PC-9 (cell line): ENCODE data around the gene HIBCH. TPM values are rescaled to one million over a fixed set of nuclear protein-coding genes. Genes with fewer than 3 reads are reported as not detected.
"Not testable (repeated sequence)": the region's sequence is repeated elsewhere in the genome, so short reads cannot be mapped to it uniquely, and the experiment has no call there.

Source experiments
- BruUV-seq: library from RNA; stranded (reverse); fragments of 400-500 nt; replicated peaks from 2 replicates; lab custom pipeline; 2021; lab: Mats Ljungman, UMichigan
- CTCF ChIA-PET: fragments of 300-600 bp; sonication (Branson Sonifier 250); formaldehyde crosslinking; loops from one replicate; lab custom pipeline; 2022; ENCODE audit warnings: antibody characterized with exemption; lab: Charles Lee
- POLR2A ChIA-PET: fragments of 300-600 bp; sonication (Branson Sonifier 250); formaldehyde crosslinking; loops from one replicate; lab custom pipeline; 2022; ENCODE audit warnings: antibody characterized with exemption; ENCODE audit not compliant: unreplicated experiment; lab: Charles Lee
- DNase-seq, 2 experiments: peaks; one replicate each; pipeline versions ENCODE4 v3.0.0 to v3.0.0-alpha.2; 2015 to 2022; ENCODE audit warnings: mixed read lengths in 1 of 2
- H2AFZ ChIP-seq: fragments of 200-600 bp; sonication (generic); 2 replicates; pipeline ENCODE4 v1.8.1; 2017; ENCODE audit warnings: antibody characterized with exemption
- H3F3A ChIP-seq: fragments of 200-600 bp; sonication (generic); 2 replicates; pipeline ENCODE4 v1.8.1; 2017; ENCODE audit warnings: antibody characterized with exemption, mild to moderate bottlenecking, low read depth; ENCODE audit not compliant: insufficient read depth
- H3K27ac ChIP-seq: fragments of 200-600 bp; sonication (generic); 2 replicates; pipeline ENCODE4 v1.6.1; 2016; ENCODE audit warnings: mixed run types
- H3K27me3 ChIP-seq: fragments of 200-600 bp; sonication (generic); 2 replicates; pipeline ENCODE4 v1.6.1; 2016; ENCODE audit warnings: low read depth, mixed run types; ENCODE audit not compliant: insufficient read depth
- H3K36me3 ChIP-seq: fragments of 200-600 bp; sonication (generic); 2 replicates; pipeline ENCODE4 v1.6.1; 2016; ENCODE audit warnings: low read depth, mixed run types
- H3K4me1 ChIP-seq: fragments of 200-600 bp; sonication (generic); replicated peaks from 2 replicates; pipeline ENCODE4 v1.6.1; 2016; ENCODE audit warnings: mixed run types; ENCODE audit not compliant: insufficient read depth
- H3K4me2 ChIP-seq: fragments of 200-600 bp; sonication (generic); 2 replicates; pipeline ENCODE4 v1.6.1; 2017; ENCODE audit warnings: mixed run types
- H3K4me3 ChIP-seq: fragments of 200-600 bp; sonication (generic); 2 replicates; pipeline ENCODE4 v1.6.1; 2016; ENCODE audit warnings: mixed run types
- H3K79me2 ChIP-seq: fragments of 200-600 bp; sonication (generic); 2 replicates; pipeline ENCODE4 v1.6.1; 2017; ENCODE audit warnings: low read depth, mixed run types
- H3K9me2 ChIP-seq: fragments of 200-600 bp; sonication (generic); 2 replicates; pipeline ENCODE4 v1.8.1; 2017; ENCODE audit warnings: mild to moderate bottlenecking; ENCODE audit not compliant: insufficient read depth
- H3K9me3 ChIP-seq: fragments of 200-600 bp; sonication (generic); 2 replicates; pipeline ENCODE4 v1.8.1; 2016; ENCODE audit warnings: low read depth; ENCODE audit not compliant: insufficient read depth
- H4K20me1 ChIP-seq: fragments of 200-600 bp; sonication (generic); 2 replicates; pipeline ENCODE4 v1.8.1; 2017; ENCODE audit not compliant: insufficient read depth
- EZH2 ChIP-seq: fragments of 200-600 bp; sonication (generic); IDR thresholded peaks from 2 replicates; pipeline ENCODE4 v1.8.0; 2017; ENCODE audit warnings: antibody characterized with exemption, low read depth
- intact Hi-C: fragments of 100-400 bp; cut with micrococcal nuclease; formaldehyde crosslinking; loops from one replicate; pipeline ENCODE4 v1.10.0; 2022; ENCODE audit not compliant: unreplicated experiment
- total RNA-seq: library from RNA; stranded (reverse); gene quantifications from 2 replicates; pipeline ENCODE4 v1.2.3, GENCODE V29; 2021
- TF ChIP-seq, protein P1 (sequence below): fragments of 200-600 bp; sonication (generic); conservative IDR thresholded peaks from 2 replicates; pipeline ENCODE4 v1.6.1; 2017; ENCODE audit warnings: mixed run types, antibody characterized with exemption, mild to moderate bottlenecking, moderate library complexity

HIBCH gene
- total RNA-seq, 1 experiment from 2014 or later, result 14.7 TPM

DNA sequence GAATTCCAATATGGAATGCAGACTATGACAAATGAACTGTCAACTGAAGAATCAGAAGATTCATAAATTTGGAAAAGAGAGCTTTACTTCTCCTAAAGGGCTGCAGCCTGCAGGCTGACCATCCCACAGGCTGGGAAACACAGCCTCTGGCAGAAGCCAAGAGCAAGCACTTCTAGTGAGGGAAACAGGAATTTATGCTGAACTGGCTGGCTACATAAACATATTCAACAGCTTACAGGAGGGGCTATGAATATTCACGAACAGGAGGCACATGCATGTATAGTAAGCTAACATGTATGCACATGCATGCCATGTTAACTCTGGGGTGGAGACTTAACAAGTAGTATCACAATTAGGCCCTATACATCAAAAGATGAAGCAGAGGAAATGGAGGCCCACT is 17.6 kb downstream of the HIBCH start:
- Histone ChIP-seq H3K4me2 (no peak overlapping the region), H2AFZ (no peak overlapping the region), H3K9me2 (no peaks in the 10 kb centered on the region), H3K27ac (no peak overlapping the region), H3K27me3 (no peaks in the 10 kb centered on the region), H3F3A (no peaks in the 10 kb centered on the region), H3K4me3 (no peak overlapping the region), H3K9me3 (no peaks in the 10 kb centered on the region), H3K4me1 (no peaks in the 10 kb centered on the region), H4K20me1 (no peaks in the 10 kb centered on the region), H3K36me3 (no peaks in the 10 kb centered on the region), H3K79me2 (no peaks in the 10 kb centered on the region)
- no TSS peak for BruUV-seq
- ChIA-PET CTCF (no interaction called here), POLR2A (interaction anchor here (0.6 kb wide), 1 partner anchor 251 kb away, joined by 11 read pairs; no protein-coding TSS in a partner anchor)
- no peak for TF ChIP-seq EZH2
- TF ChIP-seq, protein P1, sequence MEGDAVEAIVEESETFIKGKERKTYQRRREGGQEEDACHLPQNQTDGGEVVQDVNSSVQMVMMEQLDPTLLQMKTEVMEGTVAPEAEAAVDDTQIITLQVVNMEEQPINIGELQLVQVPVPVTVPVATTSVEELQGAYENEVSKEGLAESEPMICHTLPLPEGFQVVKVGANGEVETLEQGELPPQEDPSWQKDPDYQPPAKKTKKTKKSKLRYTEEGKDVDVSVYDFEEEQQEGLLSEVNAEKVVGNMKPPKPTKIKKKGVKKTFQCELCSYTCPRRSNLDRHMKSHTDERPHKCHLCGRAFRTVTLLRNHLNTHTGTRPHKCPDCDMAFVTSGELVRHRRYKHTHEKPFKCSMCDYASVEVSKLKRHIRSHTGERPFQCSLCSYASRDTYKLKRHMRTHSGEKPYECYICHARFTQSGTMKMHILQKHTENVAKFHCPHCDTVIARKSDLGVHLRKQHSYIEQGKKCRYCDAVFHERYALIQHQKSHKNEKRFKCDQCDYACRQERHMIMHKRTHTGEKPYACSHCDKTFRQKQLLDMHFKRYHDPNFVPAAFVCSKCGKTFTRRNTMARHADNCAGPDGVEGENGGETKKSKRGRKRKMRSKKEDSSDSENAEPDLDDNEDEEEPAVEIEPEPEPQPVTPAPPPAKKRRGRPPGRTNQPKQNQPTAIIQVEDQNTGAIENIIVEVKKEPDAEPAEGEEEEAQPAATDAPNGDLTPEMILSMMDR, result no peak
- intact Hi-C loops, result no loop called here
- DNase-seq, result no peak

DNA sequence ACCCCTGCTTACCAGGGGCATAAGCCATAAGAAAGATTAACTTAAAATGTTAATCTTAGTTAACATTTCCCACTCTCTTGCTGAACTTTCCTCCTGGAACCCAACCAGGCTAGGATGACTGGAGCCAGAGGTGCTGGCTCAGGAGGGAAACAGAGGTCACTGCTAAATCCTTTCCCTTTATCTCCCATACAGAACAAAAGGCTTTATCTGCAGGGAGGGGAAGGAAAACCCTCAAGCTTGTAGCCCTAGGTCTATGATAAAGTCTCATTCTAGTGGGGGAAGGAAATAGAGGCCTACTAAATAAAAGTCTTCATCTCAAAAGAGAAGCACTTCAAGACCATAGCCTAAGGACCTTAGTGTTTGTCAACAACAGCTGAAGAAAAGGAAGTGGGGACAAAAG is 18.6 kb downstream of the HIBCH start:
- H3K4me1 ChIP-seq, result no peaks in the 10 kb centered on the region
- H4K20me1 ChIP-seq, result no peaks in the 10 kb centered on the region
- no peaks in the 10 kb centered on the region for H3K9me2 ChIP-seq
- BruUV-seq, result no TSS peak
- no peaks in the 10 kb centered on the region for H3K36me3 ChIP-seq
- no peak overlapping the region for H2AFZ ChIP-seq
- H3K9me3 ChIP-seq, result no peaks in the 10 kb centered on the region
- no peak overlapping the region for H3K27ac ChIP-seq
- no peaks in the 10 kb centered on the region for H3F3A ChIP-seq
- no peak overlapping the region for H3K4me3 ChIP-seq
- no peak overlapping the region for H3K4me2 ChIP-seq
- no peaks in the 10 kb centered on the region for H3K27me3 ChIP-seq
- TF ChIP-seq, protein P1, result no peak
- no peak for TF ChIP-seq EZH2
- no peaks in the 10 kb centered on the region for H3K79me2 ChIP-seq
- ChIA-PET CTCF (no interaction called here), POLR2A (no interaction called here)
- intact Hi-C loops, result no loop called here
- no peak for DNase-seq

DNA sequence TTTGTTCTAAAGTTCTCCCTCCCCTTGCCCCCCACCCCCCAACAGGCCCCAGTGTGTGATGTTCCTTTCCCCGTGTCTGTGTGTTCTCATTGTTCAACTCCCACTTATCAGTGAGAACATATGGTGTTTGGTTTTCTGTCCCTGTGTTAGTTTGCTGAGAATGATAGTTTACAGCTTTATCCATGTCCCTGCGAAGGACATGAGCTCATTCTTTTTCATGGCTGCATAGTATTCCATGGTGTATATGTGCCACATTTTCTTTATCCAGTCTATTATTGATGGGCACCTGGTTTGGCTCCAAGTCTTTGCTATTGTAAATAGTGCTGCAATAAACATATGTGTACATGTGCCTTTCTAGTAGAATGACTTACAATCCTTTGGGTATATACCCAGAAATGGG is 21.7 kb downstream of the HIBCH start:
- H2AFZ ChIP-seq, H4K20me1 ChIP-seq, intact Hi-C loops, H3K79me2 ChIP-seq, BruUV-seq, H3K4me2 ChIP-seq, H3K27me3 ChIP-seq, H3K27ac ChIP-seq, H3K9me2 ChIP-seq, H3K36me3 ChIP-seq, H3F3A ChIP-seq, H3K9me3 ChIP-seq, POLR2A ChIA-PET, CTCF ChIA-PET, DNase-seq, H3K4me1 ChIP-seq, H3K4me3 ChIP-seq: not testable (repeated sequence)

DNA sequence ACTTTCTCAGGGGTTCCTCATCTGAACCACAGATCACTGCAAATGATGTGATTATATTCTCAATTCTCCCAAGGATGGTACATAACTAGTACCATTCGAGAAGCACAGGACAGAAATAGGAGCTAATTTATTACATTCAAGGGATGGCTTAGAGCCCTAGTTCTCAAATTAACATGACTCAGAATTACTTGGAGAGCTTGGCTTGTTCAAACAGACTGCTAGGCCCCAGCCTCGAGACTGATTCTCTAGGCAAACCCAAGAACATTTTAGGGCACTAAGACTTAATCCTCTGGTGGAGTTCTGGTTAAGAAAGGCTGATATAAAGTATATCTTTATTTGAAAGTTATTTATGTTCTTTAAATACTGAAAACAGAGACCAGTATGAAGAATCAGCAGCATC is 35.8 kb downstream of the HIBCH start:
- Histone ChIP-seq H4K20me1 (no peaks in the 10 kb centered on the region), H3K79me2 (no peaks in the 10 kb centered on the region), H3F3A (no peaks in the 10 kb centered on the region), H3K9me2 (no peaks in the 10 kb centered on the region), H2AFZ (no peak overlapping the region), H3K4me3 (no peak overlapping the region), H3K9me3 (no peaks in the 10 kb centered on the region), H3K4me1 (no peaks in the 10 kb centered on the region), H3K27me3 (no peaks in the 10 kb centered on the region), H3K4me2 (no peak overlapping the region), H3K27ac (no peak overlapping the region), H3K36me3 (no peaks in the 10 kb centered on the region)
- CTCF ChIA-PET, result no interaction called here
- POLR2A ChIA-PET, result no interaction called here
- no TSS peak for BruUV-seq
- DNase-seq, result no peak
- intact Hi-C loops, result no loop called here
- TF ChIP-seq, protein P1, result no peak
- TF ChIP-seq EZH2, result no peak
